Pericardium fibroblast (primary cell): ENCODE data around the gene TNNI3. TPM values are rescaled to one million over a fixed set of nuclear protein-coding genes. Genes with fewer than 3 reads are reported as not detected.

Experiments used
- total RNA-seq: library from RNA; depleted of rRNA; stranded (reverse); fragments of >200 nt; gene quantifications from 2 replicates; pipeline ENCODE4 v1.2.3, GENCODE V29; 2015

Gene TNNI3
- total RNA-seq: 0.58 TPM in 1 of 2 replicates, not detected in the other

DNA sequence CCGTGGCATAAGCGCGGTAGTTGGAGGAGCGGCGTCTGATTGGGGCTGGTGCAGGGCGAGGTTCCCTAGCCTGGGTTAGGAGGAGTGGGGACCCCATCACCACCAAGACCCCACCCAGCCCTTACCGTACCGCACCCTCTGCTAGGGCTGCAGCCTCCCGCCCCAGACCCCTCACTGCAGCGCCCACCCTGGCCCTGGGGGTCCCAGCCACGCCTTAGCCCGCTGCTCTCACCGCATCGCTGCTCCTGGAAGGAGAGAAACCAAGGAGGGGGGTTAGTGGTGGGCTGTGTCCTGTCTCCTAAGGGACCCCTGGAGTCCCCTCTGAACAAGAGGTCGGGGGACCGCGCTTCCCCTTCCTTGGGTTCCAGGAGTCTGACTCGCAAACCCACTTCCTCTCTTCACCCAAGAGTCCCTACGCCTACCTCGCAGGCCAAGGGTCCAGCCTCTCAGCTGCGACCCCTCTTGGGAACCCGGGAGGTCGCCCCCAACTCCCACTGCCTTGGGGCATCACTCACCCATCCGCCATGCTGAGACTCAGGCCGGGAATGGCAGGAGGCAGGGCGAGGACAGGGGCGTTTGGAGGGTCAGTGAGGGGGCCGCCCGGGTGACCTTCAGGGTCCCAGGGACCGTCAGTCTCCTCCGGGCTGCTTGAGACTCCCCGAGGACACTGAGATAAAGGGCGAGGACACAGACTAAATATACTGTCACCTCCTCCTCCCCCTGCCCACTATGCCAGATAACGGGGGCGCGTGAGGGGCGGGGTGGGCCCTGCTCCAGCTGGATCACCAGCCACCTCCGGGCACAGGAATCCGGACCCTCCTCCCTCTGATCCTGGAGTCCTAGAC is at the start of gene TNNI3:
TSS of gene TNNI3 (minus strand) at position 669 of the 845 bp plus-strand sequence. CDS start at position 526, 143 bp downstream.

DNA sequence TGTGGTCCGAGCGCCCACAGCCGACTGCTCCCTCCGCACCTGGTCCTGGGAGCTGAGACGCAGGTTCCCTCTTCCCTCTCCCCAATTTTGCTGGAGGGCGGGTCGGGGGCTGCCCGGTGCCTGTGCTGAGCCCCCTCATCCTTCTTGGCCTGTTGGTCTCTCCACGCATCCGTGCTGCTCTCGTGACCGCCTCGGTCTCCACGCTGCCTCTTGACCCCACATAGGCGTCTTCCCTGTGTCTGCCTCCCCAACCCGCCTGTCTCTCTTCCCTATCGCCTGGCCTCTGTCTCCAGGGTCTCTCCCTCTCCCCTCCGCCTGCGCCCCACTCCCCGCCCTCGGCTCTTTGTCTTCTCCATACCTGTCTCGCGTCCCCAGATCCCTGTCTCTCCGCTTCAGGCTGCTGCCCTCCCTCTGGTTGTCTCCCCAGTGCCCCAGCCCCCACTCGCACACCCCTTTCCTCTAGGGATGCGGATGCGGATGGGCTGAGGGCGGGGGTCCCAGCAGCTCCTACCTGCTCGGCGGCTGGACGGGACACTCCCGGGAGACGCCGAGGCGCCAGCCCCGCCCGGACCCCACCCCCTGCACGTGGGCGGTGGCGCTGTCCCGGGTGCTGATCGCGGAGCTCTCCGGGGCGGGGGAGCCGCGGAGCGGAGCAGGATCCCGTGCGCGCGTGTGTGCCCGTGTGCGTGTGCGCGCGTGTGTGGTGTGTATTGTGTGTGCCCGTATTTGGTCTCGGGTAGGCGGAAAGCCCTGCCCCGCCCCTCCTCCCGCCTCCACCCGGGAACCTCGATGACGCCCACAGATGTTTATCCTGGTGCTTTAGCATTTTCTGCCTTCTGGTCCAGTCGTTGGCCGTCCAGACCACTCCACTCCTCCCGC is 22.3 kb upstream of the TNNI3 start, which contains the start of gene SYT5:
TSS of gene SYT5 (minus strand) at position 684 of the 879 bp plus-strand sequence. CDS start 1,248 bp downstream, outside the sequence.

DNA sequence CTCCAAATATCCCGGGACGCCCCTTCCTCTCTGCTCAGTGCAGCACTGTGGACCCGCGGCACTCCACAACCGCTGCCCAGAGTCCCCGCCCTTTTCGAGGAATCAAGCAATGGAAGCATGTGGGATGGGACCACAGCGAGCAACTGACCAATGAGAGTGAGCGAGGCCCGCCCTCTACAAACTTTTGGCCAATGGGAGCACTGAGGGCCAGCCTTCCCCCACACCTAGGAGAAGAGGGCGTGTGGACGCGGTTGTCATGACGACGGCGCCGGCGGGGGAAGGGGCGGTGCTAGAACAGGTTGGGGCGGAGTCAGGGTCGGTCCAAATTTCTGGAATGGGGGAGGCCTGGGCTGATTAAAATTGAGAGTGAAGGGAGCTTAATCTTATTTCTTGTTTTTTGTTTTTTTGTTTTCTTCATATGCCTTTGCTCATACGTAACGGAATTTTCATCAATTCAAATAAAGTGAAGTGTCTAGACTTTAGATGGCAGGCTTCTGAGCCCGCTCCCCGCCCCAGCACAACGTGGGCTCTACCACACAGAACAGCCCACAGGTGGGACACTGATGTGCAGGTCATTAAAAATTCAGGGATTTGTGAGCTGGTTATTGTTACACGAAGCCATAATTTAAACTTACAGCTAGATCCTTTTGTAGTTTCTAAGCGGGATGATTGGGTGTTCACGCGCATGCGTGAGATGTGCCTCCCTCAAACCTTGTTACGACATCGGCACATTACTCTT is 9.2 kb upstream of the TNNI3 start, which contains the start of gene DNAAF3:
TSS of gene DNAAF3 (minus strand) at position 84 of the 739 bp plus-strand sequence. CDS start 200 bp downstream, outside the sequence.

DNA sequence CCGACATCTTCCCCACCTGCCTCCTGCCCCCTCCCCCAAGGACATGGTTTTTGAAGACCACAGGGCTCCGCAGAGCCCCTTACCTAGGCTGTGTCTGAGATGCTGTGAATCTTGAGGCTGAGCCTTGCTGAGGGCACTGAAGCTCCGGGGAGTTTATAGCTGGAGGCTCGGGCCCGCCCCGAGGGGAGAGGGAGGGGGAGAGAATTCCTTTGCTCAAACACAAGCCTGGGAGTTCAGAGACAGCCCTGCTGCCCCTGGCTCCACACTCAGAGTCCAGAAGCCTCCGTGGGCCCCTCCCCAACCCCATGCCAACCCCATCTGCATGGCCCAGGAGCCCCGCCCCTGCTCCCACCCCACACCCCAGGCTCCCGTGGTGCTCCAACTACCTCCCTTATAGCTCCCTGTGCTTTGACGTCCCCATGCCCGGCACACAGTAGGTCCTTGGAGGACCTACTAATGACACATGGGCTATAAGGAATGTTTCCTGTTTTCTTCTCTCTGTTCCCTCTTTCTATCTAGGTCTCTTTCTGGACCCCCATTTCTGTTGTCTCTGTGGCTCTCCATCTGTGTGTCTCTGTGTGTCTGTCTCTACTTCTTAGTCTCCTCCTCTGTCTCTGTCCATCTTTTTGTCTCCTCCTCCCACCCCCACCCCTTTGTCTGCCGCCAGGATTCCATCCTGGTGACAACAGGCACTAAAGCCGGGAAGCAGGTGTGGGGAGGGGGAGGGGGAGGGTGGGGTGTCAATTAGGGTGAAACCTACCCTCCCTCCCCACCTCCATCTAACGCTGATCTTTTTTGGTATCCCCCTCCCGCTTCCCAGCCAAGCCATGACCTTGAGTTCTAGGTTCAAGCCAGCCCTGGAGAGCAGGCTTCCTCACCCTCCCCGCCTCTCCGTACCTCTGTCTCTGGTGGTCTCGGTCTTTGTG is 8.2 kb downstream of the TNNI3 start, which contains the start of gene TNNT1:
TSS of gene TNNT1 (minus strand) at position 129 of the 926 bp plus-strand sequence. CDS start 2,049 bp downstream, outside the sequence.

DNA sequence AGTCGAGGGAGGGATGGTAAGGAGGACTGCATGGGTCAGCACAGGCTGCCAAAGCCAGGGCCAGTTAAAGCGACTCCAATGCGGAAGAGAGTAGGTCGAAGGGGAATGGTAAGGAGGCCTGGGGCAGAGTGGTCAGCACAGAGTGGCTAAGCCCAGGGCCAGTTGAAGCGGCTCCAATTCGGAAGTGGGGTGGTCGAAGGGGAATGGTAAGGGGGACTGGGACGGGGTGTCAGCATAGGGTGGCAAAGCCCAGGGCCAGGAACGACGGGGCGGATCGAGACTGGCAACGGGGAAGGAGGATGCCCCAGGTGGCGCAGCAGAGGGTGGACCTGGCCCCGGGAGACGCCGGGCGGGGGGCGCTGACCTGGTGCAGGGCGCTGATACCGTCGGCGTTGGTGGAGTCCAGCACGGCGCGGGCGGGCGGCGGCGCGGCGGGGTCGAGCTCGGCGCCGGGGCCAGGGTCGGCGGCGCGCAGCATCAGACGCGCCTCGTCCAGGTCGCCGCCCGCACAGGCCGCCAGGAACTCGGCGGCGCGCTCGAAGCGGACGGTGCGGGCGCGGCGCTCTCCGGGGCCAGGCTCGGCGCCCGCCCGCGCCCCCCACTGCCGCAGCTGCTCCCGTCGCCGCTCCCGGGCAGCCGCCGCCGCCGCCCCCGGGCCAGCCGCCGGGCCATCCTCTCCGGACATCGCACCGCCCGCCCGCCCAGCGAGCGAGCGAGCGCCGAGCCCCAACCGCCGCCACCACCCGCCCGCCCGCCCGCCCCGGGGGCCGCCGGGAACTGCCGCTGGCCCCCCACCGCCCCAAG is 40.5 kb downstream of the TNNI3 start, which contains the start of gene PPP1R12C:
TSS of gene PPP1R12C (minus strand) at position 779 of the 804 bp plus-strand sequence. CDS start at position 685, 94 bp downstream.

Other genes with a start within 250 kb of the TNNI3 start
- not detected in 2 replicates for gene NLRP7, start 210.2 kb downstream of the TNNI3 start, total RNA-seq
- 0.23 and 2.6 TPM in 2 replicates for gene NLRP2, start 191.4 kb downstream of the TNNI3 start, total RNA-seq
- not detected in 2 replicates for gene GP6, start 119.5 kb downstream of the TNNI3 start, total RNA-seq
- 6.4 and 8.1 TPM in 2 replicates for gene RDH13, start 94.6 kb downstream of the TNNI3 start, total RNA-seq
- gene EPS8L1, start 81.9 kb downstream of the TNNI3 start, total RNA-seq: 0.60 and 2.5 TPM in 2 replicates
- 71.1 and 98.8 TPM in 2 replicates for gene PPP1R12C, start 40.1 kb downstream of the TNNI3 start, total RNA-seq
- 5.4 and 9.0 TPM in 2 replicates for gene TNNT1, start 8.5 kb downstream of the TNNI3 start, total RNA-seq
- gene DNAAF3, start 8.9 kb upstream of the TNNI3 start, total RNA-seq: 0.26 TPM in 1 of 2 replicates, not detected in the other
- 0.26 TPM in 1 of 2 replicates, not detected in the other for gene SYT5, start 22.6 kb upstream of the TNNI3 start, total RNA-seq
- gene PTPRH, start 51.8 kb upstream of the TNNI3 start, total RNA-seq: 7.0 and 9.4 TPM in 2 replicates
- 0.51 and 0.93 TPM in 2 replicates for gene TMEM86B, start 71.0 kb upstream of the TNNI3 start, total RNA-seq
- 30.5 and 31.7 TPM in 2 replicates for gene PPP6R1, start 101.3 kb upstream of the TNNI3 start, total RNA-seq
- 26.7 and 37.5 TPM in 2 replicates for gene HSPBP1, start 122.4 kb upstream of the TNNI3 start, total RNA-seq
- gene BRSK1, start 126.3 kb upstream of the TNNI3 start, total RNA-seq: 2.2 and 8.6 TPM in 2 replicates
- gene TMEM150B, start 167.6 kb upstream of the TNNI3 start, total RNA-seq: not detected in 2 replicates
- gene KMT5C, start 182.1 kb upstream of the TNNI3 start, total RNA-seq: 6.4 and 6.5 TPM in 2 replicates
- not detected in 2 replicates for gene COX6B2, start 197.0 kb upstream of the TNNI3 start, total RNA-seq
- not detected in 2 replicates for gene GARIN5B, start 205.5 kb upstream of the TNNI3 start, total RNA-seq
- gene IL11, start 212.7 kb upstream of the TNNI3 start, total RNA-seq: 0.77 TPM in 1 of 2 replicates, not detected in the other
- 0.17 TPM in 1 of 2 replicates, not detected in the other for gene TMEM190, start 219.1 kb upstream of the TNNI3 start, total RNA-seq
- gene TMEM238, start 226.6 kb upstream of the TNNI3 start, total RNA-seq: 0.23 and 0.60 TPM in 2 replicates
- gene RPL28, start 228.2 kb upstream of the TNNI3 start, total RNA-seq: 452 and 1,009 TPM in 2 replicates